GM19397 (cell line): Measurements from ENCODE around the gene ZNF580.

Experiments
- ATAC-seq: cut with Tn5 transposase; IDR thresholded peaks from one replicate; pipeline ENCODE4 v1.9.1; 2021; ENCODE audit warnings: mild to moderate bottlenecking, moderate library complexity; ENCODE audit not compliant: unreplicated experiment

The ZNF580 gene

DNA sequence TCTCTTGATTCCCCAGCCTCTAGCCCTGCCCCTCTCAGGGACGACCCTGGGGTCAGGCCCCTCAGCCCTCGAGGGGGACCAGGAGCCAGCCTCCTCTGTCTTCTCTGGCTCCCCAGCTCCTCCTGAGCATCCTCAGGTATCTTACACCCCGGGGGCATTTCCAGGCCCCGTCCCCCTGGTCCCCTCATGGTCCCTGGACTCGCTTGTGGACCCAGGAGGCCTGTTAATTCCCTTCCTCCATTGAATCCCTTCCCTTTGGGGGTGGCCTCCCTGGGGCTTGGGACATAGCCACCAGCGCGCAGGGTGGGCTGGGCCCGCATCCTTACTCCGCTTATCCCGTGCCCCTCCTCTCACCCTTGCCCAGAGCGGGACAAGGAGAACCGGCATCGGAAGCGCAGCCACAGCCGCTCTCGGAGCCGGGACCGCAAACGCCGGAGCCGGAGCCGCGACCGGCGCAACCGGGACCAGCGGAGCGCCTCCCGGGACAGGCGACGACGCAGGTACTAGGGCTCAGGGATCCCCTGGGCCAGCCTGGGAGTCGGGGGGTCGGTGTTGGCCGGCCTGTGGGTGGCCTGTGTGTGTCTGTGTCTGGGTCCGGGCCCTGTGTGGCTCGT is 18.2 kb downstream of the ZNF580 start:
- no peak for ATAC-seq

DNA sequence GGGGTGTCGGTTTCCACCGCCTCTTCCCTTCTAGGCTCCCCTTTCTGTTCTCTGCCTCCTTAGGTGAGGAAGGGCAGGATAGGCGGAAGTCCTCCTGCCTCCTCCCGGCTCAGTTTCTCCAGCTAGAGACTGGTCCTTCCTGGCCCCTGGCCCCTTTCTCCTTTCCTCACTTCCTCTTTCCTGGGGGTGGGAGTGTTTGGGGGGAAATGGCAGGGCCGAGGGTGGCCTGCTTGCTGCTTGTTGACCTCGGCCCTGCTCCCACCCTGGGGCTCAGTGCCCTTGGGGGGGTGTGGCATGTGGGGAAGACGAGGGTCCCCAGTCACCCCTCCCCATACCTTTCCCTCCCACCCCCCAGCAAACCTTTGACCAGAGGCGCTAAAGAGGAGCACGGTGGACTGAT is 19.0 kb downstream of the ZNF580 start:
- no peak for ATAC-seq

DNA sequence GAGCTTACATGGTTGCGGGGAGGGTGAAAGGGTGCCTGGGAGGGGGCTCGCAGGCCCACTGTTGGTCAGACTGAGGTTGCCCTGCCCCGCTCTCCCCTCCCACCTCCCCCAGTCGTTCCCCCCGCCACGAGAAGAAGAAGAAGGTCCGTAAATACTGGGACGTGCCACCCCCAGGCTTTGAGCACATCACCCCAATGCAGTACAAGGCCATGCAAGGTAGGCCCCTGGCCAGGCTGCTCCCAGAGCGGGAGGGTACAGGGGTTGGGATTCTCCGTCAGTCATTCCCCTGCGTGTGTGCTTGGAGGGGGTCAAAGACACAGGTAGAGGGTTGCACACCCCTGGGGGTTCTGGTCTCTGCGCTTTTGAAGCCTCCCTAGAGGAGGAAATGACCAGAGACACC is 19.6 kb downstream of the ZNF580 start:
- no peak for ATAC-seq

DNA sequence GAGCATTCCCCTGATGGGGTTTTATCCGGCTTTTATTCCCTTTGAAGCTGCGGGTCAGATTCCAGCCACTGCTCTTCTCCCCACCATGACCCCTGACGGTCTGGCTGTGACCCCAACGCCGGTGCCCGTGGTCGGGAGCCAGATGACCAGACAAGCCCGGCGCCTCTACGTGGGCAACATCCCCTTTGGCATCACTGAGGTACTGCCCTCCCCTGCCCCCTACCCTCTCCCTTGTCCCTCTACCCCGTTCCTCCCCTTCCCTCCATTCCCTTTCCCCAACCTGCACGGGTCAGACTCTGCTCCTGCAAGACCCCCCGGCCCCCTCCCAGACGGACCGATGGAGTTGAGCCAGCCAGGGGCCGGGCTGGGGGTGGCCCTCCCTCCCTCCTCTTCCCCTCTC is 20.2 kb downstream of the ZNF580 start:
- no peak for ATAC-seq

DNA sequence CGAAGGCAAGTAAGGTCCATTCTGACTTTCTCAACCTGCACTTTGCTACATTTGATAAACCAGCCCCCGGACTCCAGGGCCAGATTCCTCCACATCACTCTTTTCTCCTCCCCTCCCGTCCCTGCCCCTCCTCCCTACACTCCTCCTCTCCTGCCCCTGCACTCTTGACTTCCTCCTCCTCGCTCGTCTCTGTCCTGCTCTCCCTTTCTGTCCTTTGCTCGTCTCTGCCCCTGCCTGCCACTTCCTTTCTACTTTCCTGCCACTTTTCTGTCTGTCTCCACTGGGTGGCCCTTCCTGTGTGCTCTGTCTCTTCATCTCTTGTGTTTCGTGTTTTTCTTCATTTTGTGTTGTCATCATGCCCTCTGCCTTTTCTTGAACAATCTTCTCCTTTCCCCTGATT is 21.0 kb downstream of the ZNF580 start:
- no peak for ATAC-seq

DNA sequence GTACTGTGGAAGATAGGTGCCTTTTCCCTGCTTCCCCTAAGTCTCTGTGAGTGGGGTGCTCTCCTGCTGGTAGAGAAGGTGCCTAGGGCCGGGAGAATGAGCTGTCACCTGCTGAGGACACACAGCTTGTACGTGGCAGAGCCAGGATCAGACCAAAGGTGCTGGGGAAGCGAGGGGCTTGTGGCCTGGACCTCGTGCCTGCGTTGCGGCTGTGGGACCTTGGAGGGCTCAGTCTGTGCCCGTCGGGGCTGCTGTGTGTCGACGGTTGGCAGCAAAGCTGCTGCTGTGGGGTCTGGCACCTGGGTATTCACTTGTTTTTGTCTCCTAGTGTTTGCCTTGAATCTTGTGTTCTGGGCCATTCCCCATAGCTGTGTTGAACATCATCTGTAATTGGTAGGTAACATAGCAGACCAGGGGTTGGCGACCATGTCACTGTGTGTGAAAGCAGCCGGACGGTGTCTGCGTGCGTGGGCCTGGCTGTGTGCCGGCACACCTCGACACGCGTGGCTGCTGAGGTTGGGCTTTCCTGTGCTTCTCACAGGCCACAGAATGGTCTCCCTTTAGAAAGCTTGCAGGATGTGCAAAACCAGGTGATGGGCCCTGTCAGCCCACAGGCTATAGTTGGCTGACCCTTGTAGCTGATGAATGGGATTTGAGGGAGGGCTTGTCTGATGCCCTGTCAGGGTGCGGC is 23.2 kb downstream of the ZNF580 start:
- ATAC-seq, result no peak

DNA sequence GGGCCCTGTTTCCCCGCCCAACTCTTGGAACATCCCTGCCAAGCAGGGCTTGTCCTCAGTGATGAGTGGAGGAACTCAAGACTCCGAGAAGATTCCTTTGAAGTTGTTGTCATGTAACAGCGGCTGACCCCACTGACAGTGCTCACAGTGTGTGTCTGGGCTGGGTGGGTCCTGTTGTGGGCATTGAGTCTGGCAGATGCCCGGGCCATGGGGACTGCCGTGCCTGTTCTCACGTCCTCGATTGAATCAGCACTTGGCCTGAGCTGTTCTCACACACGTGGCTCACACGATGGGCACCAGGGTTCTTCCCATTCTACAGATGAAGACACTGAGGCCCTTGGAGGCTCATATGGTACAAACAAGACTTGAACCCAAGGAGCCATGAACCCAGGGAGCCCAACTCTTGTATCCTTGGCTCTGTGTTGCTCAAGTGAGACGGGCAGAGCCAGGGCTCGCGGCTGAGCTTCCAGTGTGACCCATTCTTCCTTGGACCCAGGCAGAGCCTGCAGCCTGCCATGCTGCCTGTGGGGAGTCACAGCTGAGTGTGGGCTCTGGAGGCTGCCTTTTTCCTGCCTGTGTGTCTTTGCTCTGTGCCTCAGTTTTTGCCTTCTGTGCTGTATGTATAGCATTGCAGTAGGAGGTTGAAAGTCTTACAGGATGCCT is 25.7 kb downstream of the ZNF580 start:
- ATAC-seq, result no peak

DNA sequence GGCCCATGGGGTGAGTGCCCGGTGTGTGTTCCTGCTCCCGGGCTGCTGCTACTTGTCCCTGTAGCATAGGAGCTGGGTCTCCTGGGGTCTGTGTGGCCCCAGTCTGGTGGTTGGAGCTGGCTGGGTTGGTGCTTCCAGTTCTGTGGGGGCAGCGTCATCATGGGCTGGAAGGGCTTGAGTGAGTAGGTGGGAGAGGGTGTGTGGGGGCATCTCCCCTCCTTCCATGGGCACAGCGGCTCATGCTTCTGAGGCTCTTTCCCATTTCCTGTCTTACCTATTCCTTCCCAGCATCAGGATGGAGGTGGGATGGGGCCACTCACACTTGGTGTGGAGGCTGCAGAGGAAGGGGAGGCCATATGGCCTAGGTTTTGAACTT is 26.2 kb downstream of the ZNF580 start:
- no peak for ATAC-seq

DNA sequence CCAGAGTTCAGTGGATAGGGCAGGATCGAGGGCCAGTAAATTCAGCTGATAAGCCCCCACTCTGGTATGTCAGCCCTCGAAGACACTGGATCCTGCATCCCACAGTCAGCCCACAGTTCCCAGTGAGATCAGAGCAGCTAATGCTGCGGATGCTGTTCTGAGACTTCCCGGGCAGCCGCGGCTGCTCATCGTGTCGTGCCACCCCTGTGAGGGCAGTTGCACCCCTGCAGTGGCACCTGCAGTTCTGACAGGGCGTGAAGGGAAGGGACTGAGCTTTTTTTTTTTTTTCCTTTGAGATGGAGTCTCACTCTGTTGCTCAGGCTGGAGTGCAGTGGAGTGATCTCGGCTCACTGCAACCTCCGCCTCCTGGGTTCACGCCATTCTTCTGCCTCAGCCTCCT is 26.7 kb downstream of the ZNF580 start:
- ATAC-seq, result no peak

DNA sequence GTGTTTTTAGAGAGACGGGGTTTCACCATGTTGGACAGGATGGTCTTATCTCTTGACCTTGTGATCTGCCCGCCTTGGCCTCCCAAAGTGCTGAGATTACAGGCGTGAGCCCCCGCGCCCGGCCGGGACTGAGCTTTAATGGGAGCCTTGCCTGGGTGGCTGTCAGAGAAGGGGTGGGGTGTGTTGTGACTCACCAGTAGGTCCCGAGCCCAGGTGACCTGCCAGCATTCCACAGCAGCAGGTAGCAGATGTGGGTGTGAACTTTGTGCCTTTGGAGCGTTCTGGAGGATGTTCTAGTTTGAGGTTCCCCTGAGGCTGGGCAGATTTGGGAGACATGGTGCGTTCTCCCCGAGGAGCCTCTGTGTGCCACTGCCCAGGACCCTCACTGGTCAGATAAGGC is 27.2 kb downstream of the ZNF580 start:
- no peak for ATAC-seq

DNA sequence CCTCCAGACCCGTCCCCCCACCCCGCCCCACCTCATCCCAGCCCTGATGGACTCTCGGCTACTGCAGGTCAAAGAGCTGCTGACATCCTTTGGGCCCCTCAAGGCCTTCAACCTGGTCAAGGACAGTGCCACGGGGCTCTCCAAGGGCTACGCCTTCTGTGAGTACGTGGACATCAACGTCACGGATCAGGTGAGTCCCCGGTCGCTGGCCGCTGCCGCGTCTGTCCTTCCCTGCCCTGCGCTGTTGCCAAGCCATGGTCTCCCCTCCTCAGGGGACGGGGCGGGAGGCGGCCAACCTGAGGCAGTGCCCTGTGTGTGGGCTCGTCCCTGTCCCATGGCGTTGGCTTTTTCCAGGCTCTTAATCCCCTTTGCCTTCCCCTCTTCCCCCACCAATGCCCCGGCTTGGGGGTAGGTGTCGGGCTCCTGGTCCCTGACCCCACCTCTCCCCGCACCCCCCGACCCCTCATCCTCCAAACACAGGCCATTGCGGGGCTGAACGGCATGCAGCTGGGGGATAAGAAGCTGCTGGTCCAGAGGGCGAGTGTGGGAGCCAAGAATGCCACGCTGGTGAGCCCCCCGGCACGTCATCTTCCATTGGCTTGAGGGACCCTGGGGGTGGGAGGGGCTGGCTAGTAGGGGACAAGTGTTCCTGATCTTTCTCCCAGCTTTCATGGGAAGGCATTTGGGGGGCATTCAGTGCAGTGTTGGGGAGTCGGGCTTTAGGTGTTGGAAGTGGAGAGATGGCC is 28.0 kb downstream of the ZNF580 start:
- ATAC-seq, result no peak

DNA sequence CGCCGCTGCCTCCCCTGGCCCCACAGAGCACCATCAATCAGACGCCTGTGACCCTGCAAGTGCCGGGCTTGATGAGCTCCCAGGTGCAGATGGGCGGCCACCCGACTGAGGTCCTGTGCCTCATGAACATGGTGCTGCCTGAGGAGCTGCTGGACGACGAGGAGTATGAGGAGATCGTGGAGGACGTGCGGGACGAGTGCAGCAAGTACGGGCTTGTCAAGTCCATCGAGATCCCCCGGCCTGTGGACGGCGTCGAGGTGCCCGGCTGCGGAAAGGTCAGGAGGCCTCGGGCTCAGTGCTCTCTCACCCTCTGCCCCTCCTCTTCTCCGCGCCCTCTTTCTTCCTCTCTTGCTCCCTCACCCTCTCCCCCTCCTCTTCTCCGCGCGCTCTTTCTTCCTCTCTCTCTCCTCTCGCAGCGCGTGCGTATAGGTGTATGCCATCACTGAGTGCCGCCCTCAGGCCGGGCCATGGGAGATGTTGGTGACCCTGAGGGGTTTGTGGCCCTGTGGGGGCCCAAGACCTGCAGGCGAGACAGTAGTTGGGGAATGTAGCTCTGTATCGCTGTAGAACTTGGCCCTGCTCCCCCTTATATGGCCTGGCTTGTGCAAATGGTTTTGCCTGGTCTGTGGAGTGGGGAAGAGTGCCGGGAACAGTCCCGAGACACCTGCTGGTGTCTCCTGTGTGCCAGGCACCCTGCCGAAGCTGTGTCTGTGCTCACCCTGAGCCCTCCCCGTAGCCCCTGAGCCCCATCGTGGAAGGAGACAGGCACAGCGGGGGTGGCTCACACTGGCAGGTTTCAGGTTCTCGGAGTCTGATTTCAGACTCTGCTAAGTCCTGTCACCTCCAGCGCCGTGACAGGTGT is 28.8 kb downstream of the ZNF580 start:
- ATAC-seq, result no peak

DNA sequence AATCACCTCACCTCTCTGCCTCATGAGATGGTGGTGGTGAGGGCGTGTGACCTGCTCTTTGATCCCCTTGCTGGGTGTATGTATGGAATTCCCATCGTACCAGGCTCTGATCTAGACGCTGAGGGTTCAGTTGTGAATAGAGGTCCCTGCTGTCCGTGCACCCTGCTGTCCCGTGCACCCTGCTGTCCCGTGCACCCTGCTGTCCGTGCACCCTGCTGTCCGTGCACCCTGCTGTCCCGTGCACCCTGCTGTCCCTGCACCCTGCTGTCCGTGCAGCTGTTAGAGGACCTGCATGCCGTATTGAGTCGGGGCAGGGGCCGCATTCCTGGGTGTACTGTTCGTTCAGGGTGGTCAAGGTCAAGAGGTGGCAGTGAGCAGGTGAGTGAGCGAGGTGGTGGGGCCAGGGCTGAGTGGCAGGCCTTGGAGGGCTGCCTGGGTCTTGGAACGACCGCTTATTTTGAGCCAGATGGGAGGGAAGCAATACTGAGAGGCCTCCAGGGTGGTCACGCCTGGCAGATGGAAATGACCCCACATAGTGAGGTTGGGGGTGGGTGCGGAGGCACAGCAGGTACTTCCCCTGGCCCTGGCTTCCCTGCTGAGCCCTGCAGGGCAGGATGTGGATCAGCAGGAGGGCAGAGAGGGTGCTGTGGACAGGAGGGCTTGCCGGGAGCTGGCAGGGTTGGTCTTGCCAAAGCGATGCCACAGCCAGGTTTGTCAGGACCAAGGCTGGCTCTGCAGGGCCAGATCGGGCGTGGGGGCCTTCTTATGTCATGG is 29.7 kb downstream of the ZNF580 start:
- ATAC-seq, result no peak

DNA sequence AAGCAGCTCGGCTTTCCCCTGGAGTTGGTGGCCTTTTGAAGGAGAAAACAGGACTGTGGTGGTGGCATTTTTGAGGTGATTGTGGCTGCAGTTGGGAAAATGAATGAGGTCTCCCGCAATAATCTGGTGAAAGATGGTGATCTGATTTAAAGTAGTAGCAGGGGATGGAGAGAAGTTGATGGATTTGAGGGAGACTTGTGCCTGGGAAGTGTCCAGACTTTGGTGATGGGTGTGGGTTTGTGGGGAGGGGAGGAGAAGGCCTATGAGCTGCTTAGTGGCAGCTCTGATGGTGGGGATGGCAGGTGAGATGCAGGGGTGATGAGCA is 30.2 kb downstream of the ZNF580 start:
- ATAC-seq, result no peak

DNA sequence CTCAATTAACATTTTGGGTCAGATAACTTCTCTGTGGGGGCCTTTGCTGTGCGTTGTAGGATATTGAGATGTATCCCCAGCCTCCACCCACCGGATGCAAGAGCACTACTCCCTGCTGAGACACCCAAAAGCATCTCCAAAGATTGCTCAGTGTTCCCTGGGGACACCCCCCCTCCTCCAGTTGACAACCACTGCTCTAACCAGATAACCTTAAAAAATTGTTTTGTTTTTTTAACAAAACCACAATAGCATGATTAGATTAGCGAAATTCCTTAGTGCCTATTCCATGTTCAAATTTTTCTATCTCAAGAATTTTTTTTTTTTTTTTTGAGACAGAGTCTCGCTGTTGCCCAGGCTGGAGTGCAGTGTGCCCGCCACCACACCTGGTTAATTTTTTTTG is 31.6 kb downstream of the ZNF580 start:
- ATAC-seq, result no peak

DNA sequence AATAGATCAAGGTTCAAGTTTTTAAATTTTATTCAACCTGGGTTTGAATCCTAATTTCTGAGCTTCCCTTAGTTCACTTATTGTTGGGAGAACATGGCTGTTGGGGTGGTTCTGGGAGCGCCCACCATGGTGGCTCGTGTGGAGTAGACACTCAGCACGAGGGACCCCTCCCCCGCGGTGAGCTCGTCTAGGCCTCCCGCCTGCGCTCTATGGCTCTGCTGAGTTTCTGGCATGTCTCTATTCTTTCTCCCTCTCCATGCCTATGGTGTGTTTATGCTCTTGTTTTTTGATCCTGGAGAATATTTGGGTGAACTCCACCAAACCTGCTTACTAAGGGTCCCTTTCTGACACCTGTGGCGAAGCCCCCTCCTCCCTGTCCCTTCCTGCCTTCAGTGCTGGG is 32.7 kb downstream of the ZNF580 start:
- no peak for ATAC-seq

DNA sequence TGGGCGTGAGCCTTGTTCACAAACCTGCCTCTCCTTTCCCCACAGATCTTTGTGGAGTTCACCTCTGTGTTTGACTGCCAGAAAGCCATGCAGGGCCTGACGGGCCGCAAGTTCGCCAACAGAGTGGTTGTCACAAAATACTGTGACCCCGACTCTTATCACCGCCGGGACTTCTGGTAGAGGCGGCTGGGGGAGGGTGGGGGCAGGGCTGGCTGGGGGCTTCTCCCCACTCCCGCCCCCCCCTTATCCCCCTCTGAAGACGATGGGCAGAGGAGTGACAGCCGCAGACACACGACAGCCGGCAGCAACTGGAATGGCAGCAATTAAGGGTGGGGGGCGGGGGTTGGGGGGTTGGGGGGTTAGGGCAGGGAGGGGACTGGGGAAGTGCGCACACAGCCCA is 33.1 kb downstream of the ZNF580 start:
- ATAC-seq, result no peak

DNA sequence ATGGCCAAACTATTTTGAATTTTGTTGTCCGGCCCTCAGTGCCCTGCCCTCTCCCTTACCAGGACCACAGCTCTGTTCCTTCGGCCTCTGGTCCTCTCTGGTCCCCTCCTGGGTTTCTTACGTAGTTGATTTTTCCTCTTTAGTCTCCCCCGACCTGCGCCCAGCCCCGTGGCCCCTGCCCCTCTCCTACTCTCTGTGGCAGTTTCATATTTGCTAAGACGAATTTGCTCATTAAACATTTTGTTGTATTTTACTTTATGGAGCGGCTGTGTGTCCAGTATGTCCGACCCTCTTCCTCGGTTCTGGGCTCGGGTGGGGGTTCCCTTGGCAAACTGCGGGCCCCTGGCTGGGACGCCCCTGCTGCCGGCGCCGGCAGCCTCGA is 33.6 kb downstream of the ZNF580 start:
- no peak for ATAC-seq

DNA sequence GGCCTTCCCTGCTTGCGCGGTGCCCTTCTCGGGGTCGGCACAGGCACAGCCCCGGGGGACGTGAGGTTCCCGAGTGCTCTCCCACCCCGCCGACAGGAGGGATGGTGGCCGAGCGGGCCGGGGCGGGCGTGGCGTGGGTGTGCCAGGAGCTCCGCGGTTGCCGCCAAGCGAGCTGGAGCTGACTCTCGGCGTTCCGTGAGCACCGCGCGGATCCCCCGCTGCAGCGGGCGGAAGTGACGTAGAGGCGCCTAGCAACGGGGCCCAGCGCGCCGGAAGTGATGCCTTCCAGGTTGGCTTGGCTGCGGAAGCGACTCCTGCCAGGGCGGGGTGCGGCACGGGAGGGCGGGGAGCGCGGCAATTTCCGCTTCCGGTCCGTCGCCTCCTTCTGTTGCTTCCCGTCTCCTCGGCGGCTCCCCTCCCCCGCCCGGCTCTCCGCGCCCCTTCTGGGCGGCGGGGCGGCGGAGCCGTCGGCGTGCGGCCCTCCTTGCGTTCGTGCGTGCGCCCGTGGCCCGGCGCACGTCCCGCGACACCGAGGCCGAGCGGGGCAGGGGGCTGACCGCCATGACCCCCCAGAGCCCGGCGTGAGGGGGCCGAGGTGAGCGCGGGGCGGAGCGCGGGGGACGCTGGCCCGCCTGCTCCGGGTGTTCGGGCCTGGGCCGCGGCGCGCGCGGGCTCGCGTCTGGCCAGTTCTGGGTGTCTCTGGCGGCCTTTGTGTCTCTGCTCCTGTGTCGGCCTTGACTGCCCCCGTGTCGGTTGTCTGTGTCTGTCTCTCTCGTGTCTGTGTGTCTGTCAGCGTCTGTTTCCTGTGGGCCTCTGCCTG is 34.2 kb downstream of the ZNF580 start, which contains the start of gene EPN1:
Gene EPN1 (plus strand): TSS at position 386 of the 820 bp plus-strand sequence. CDS start 3,402 bp downstream, outside the sequence.
- peak; percentile 73 for ATAC-seq
